HepG2 (cell line): ENCODE measurements around the gene CDK2AP2. TPM values are rescaled to one million over a fixed set of nuclear protein-coding genes. Genes with fewer than 3 reads are reported as not detected.

ENCODE experiments used
- ATAC-seq: fragments of 200-7000 bp; cut with Tn5 transposase; 3 replicates; pipeline ENCODE4 v1.9.1; 2020; ENCODE audit warnings: mild to moderate bottlenecking, moderate library complexity
- BruUV-seq: library from RNA; stranded (reverse); fragments of 400-500 nt; replicated peaks from 2 replicates; lab custom pipeline; 2021; lab: Mats Ljungman, UMichigan
- CTCF ChIA-PET: fragments of 300-600 bp; formaldehyde crosslinking; extraction: SDS; loops from one replicate; lab custom pipeline; 2021; ENCODE audit warnings: low total read pairs, inconsistent platforms, low intra/inter-chr PET ratio; lab: Yijun Ruan, JAX
- POLR2A ChIA-PET: fragments of 350-600 bp; sonication (Branson Sonifier 250); formaldehyde crosslinking; loops from one replicate; lab custom pipeline; 2020; ENCODE audit warnings: antibody characterized with exemption, inconsistent platforms; lab: Yijun Ruan, JAX
- DNase-seq: peaks from one replicate; pipeline ENCODE4 v3.0.0-alpha.2; 2015; ENCODE audit warnings: low spot score
- FAIRE-seq: peaks from 3 replicates; lab custom pipeline; 2011; peaks lifted over from hg19 to GRCh38; lab: Jason Lieb, UNC
- H2AFZ ChIP-seq: one replicate; pipeline ENCODE4 v1.6.1; 2011; ENCODE audit warnings: low read length, inconsistent platforms
- H3K27ac ChIP-seq: fragments of 300-600 bp; 3 replicates; pipeline ENCODE4 v1.8.0; 2011; ENCODE audit warnings: mixed run types, mild to moderate bottlenecking, mixed read lengths, low read length, inconsistent platforms; ENCODE audit not compliant: insufficient read depth; ENCODE audit errors: extremely low read length
- H3K27me3 ChIP-seq, 2 experiments: fragments of 200-600 bp in 1 of 2; 2 replicates in 1 of 2; 3 replicates in 1 of 2; pipeline versions ENCODE4 v1.6.0 to v1.8.0; 2011; ENCODE audit warnings: low read length in 2 of 2, mild to moderate bottlenecking in 2 of 2, moderate library complexity in 2 of 2, inconsistent platforms in 1 of 2; ENCODE audit not compliant: insufficient read depth in 2 of 2, control insufficient read depth in 1 of 2
- H3K36me3 ChIP-seq, 2 experiments: fragments of 200-600 bp in 1 of 2; replicated peaks in 1 of 2; 2 replicates in 1 of 2; 3 replicates in 1 of 2; pipeline versions ENCODE4 v1.5.1 to v1.8.0; 2011; ENCODE audit warnings: low read length in 2 of 2, inconsistent platforms in 1 of 2; ENCODE audit not compliant: insufficient read depth in 2 of 2, control insufficient read depth in 1 of 2
- H3K4me1 ChIP-seq: 2 replicates; pipeline ENCODE4 v1.5.1; 2012; ENCODE audit warnings: low read length, inconsistent platforms; ENCODE audit not compliant: insufficient read depth
- H3K4me2 ChIP-seq: 2 replicates; pipeline ENCODE4 v1.6.0; 2011; ENCODE audit warnings: low read depth, low read length, inconsistent platforms
- H3K4me3 ChIP-seq, 3 experiments: fragments of 200-600 bp in 1 of 3; sonication (generic), shearing (Covaris generic) in 1 of 3; replicated peaks in 1 of 3; 2 replicates each; pipeline ENCODE4 v1.5.1; 2011 to 2016; ENCODE audit warnings: low read length in 3 of 3, inconsistent platforms in 2 of 3, low read depth in 2 of 3, mild to moderate bottlenecking in 2 of 3, control low read depth in 1 of 3, mixed read lengths in 1 of 3; ENCODE audit not compliant: insufficient read depth in 1 of 3
- H3K79me2 ChIP-seq: one replicate; pipeline ENCODE4 v1.6.1; 2011; ENCODE audit warnings: low read length, inconsistent platforms; ENCODE audit not compliant: insufficient read depth
- H3K9ac ChIP-seq: 2 replicates; pipeline ENCODE4 v1.6.0; 2011; ENCODE audit warnings: mild to moderate bottlenecking, low read depth, low read length, inconsistent platforms; ENCODE audit not compliant: insufficient read depth
- H3K9me3 ChIP-seq: 2 replicates; pipeline ENCODE4 v1.5.1; 2012; ENCODE audit warnings: mild to moderate bottlenecking, low read length
- H4K20me1 ChIP-seq: 2 replicates; pipeline ENCODE4 v1.6.0; 2011; ENCODE audit warnings: inconsistent platforms, mild to moderate bottlenecking, low read length, moderate library complexity; ENCODE audit not compliant: insufficient read depth
- CAMTA2 ChIP-seq: sonication (generic); formaldehyde crosslinking; IDR thresholded peaks from 2 replicates; pipeline ENCODE4 v1.4.0; 2020; ENCODE audit warnings: mild to moderate bottlenecking, missing genetic modification reagents, borderline replicate concordance
- REL ChIP-seq: sonication (generic); formaldehyde crosslinking; conservative IDR thresholded peaks from 2 replicates; pipeline ENCODE4 v1.8.0; 2022; ENCODE audit warnings: mild to moderate bottlenecking, missing genetic modification reagents, moderate library complexity
- ZNF30 ChIP-seq: sonication (generic); formaldehyde crosslinking; IDR thresholded peaks from 2 replicates; pipeline ENCODE4 v1.5.0; 2020; ENCODE audit warnings: mild to moderate bottlenecking, missing genetic modification reagents
- WGBS: methylation state at CpG from one replicate; pipeline ENCODE4 v1.1.6; 2017; ENCODE audit warnings: low lambda C conversion rate; 5-methylcytosine and 5-hydroxymethylcytosine counted together
- in situ Hi-C: cut with HindIII; loops from 2 replicates; pipeline ENCODE4 v1.10.0; 2017; ENCODE audit warnings: low pct_unique_long_range_greater_than_20kb; ENCODE audit not compliant: extremely low pct_ligation_motif_present
- intact Hi-C: fragments of 100-400 bp; cut with micrococcal nuclease; formaldehyde crosslinking; loops from one replicate; pipeline ENCODE4 v1.10.0; 2022; ENCODE audit not compliant: unreplicated experiment
- polyA plus RNA-seq, 8 experiments: library from polyadenylated mRNA; depleted of rRNA in 3 of 8; stranded (reverse) in 7 of 8; unstranded in 1 of 8; fragments of >200 nt; fragmentation: Illumina TruSeq in 4 of 8; extraction: Trizol in 4 of 8; gene quantifications; 2 replicates each; pipeline versions ENCODE4 v1.2.1 to v1.2.3, GENCODE V29; 2011 to 2016; ENCODE audit warnings: low read depth in 4 of 8, missing spikeins in 1 of 8, mixed read lengths in 1 of 8; ENCODE audit not compliant: insufficient read depth in 1 of 8
- total RNA-seq, 5 experiments: library from RNA; depleted of rRNA; stranded (reverse); fragments of >200 nt; fragmentation: Illumina TruSeq; extraction: Trizol; gene quantifications; 2 replicates each; pipeline ENCODE4 v1.2.3, GENCODE V29; 2016; ENCODE audit warnings: low read depth in 1 of 5

CDK2AP2 gene
- total and polyA plus RNA-seq, 2 of the 13 experiments (the other 11 are each of a cell fraction or from before 2014, with no cell fraction given): 15.0 to 23.2 TPM

GRCh38 chr11:67483831-67484665 lies 23.9 kb downstream of the CDK2AP2 start:
- Histone ChIP-seq H3K9me3 (no peaks in the 10 kb centered on the region), H3K27me3 (no peaks in the 10 kb centered on the region), H3K36me3 (peaks cover 2 to 11% of the 10 kb centered on the region in 2 experiments; a peak in 3 of 5 replicates), H3K4me2 (peak overlapping the region; percentile 68), H3K4me3 (peak overlapping the region in 2 of 3 experiments; percentile 59 to 75; a peak in 3 of 6 replicates), H2AFZ (no peak overlapping the region), H3K79me2 (no peaks in the 10 kb centered on the region), H3K27ac (no peak overlapping the region), H4K20me1 (no peaks in the 10 kb centered on the region), H3K9ac (peak overlapping the region; percentile 72), H3K4me1 (peaks cover 28% of the 10 kb centered on the region)
- ATAC-seq (peak; percentile 8), FAIRE-seq (no peak), DNase-seq (no peak)
- WGBS: 92% methylated on average over 16 of the region's 16 CpGs
- POLR2A ChIA-PET: interaction anchor here (0.7 kb wide), 1 partner anchor 131 kb away, joined by 4 read pairs; the partner anchor contains the start of gene POLD4
- no TSS peak for BruUV-seq
- in situ Hi-C loops (no loop called here), intact Hi-C loops (no loop called here)
- CTCF ChIA-PET: interaction anchor here (1.1 kb wide), 1 partner anchor 82 kb away, joined by 3 read pairs; the partner anchor contains the start of gene PPP1CA
- TF ChIP-seq CAMTA2: no peak
- TF ChIP-seq REL: 0 out of 2 replicates have a peak, but pooled peaks have one; percentile 19
- 0 out of 2 replicates have a peak, but pooled peaks have one; percentile 5 for TF ChIP-seq ZNF30 (CRISPR knock-in tag)
